Erythroblast (primary cell): ENCODE data around the gene GRIK4.

Source experiments
- GATA1 ChIP-seq: IDR thresholded peaks from 2 replicates; pipeline ENCODE4 v1.6.1; 2011; ENCODE audit warnings: low read depth, mild to moderate bottlenecking, control low read depth, low read length, moderate library complexity
- POLR2A ChIP-seq: IDR thresholded peaks from 2 replicates; pipeline ENCODE4 v1.6.1; 2011; ENCODE audit warnings: mild to moderate bottlenecking, low read length

- no peak for TF ChIP-seq POLR2A
- no peak for TF ChIP-seq GATA1
Measured at GRCh38 chr11:120666121-120666639, 154.6 kb downstream of the GRIK4 start.
